ENCODE data around the gene RSPO3.

RSPO3 gene

GRCh38 chr6:127114214-127114760 lies 4.2 kb upstream of the RSPO3 start:
- no peak for DNase-seq

- no peak for DNase-seq
Measured at GRCh38 chr6:127115084-127115655, 3.3 kb upstream of the RSPO3 start.

- DNase-seq = no peak
Measured at GRCh38 chr6:127115746-127116145, 2.7 kb upstream of the RSPO3 start.

- DNase-seq = no peak
Measured at GRCh38 chr6:127117979-127118297, 533 bp upstream of the RSPO3 start.

DNA sequence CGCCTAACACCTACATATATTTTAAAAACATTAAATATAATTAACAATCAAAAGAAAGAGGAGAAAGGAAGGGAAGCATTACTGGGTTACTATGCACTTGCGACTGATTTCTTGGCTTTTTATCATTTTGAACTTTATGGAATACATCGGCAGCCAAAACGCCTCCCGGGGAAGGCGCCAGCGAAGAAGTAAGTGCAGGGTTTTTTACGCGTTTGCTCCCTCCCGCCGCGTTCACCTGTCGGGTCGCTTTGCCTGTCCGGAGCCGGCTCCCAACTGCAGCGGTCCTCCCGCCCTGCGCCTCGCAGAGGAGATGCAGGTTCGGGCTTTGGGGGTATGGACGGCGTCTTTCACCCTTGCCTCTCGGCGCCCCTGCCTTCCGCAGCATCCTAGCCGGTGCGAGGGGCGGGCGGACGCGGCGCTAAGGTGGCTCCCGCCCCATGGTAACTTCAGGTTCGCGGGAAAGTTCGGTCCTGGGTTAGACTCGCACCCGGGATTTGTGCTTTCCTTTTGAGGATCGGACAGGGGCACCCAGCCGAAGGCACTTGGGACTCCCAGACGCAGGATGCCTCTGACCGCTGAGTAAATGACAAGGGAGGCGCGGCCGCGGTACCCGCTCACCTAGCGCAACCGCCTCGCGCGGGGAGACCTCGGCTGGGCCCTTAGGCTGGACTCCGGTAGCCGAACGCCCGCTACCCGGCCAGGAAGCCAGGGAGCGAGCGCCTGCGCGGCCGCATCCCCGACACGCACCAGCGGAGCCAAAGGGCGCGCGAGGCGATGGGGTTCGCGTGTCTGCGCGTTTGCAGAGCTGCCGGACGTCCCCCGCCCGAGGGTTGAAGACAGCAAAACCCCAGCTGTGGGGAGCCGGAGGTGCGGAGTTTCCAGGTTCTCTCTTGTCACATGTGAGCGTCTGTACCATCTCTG lies 891 bp downstream of the RSPO3 start:
- no peak for DNase-seq

DNA sequence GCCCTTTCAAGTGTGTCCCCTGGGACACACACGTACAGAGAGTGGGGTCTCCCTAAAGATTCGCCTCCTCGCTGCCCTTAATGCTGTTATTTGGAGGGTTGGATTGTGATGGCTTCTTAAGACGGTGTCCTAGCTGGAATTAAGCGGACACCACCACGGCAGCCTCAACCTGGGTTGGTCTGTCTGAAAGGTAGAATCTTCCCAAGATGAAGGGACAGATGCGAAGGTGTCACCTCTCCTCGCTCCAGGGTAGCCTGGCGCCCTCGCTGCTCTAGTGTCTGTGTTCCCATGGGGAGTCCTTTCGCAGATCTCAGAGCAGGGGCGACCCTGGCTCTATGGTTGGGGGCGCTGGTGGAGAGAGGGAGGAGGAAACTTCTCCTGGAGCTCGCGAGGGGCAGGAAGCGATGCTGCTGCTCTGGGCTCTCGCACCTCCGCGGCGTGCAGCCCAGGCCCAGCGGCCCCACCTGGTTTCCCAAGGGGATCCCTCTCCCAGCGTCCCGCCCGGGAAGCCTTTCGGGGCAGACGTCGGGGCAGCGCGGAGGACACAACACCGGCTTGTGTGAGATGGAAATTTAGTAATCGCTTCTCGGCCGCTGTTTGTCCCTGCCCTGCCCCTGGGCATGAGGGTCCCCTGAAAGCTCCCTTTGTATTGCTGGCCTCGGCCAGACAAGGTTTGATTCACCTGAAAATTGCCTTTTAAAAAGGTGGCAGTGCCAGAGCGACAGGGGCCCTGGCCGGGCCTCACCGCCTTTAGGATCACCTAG lies 1.7 kb downstream of the RSPO3 start:
- no peak for DNase-seq

- DNase-seq = peak; percentile 82
Measured at GRCh38 chr6:127120787-127121636, 2.5 kb downstream of the RSPO3 start.

DNA sequence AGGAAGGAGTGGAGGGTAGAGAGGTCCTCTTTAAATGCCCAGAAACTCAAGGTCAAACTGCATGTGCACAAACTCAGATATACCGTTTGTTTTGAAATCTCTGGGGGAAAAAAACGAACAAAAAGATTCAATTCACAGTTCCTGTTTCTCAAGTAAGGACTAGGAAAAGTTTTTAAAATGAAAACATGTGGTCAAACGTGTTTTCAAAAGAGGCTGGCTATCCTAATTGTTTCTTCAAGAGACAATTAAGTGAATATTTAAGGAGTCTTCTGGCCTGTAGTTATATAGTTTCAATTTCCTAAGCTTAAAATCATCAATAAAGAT lies 3.1 kb downstream of the RSPO3 start:
- DNase-seq = no peak

DNA sequence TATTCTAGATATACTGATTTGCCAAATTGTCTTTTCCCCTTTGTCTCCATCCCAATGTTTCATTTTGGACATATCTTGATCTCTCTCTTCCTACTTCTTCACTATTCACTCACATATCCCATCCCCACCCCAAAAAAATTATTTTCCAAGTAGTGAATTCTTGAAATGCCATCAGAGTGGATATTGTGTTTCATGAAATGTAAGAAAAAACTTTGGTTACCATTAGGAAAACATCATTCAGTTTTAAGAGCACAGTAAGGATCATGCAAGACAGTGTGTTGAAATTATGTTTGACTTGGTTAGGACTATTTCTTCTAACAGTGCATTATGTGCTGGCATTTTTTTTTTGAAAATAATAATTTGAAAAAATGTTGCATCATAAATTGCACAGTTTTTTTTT lies 5.7 kb downstream of the RSPO3 start:
- no peak for DNase-seq

GRCh38 chr6:127124680-127125079 lies 6.2 kb downstream of the RSPO3 start:
- DNase-seq = no peak

DNA sequence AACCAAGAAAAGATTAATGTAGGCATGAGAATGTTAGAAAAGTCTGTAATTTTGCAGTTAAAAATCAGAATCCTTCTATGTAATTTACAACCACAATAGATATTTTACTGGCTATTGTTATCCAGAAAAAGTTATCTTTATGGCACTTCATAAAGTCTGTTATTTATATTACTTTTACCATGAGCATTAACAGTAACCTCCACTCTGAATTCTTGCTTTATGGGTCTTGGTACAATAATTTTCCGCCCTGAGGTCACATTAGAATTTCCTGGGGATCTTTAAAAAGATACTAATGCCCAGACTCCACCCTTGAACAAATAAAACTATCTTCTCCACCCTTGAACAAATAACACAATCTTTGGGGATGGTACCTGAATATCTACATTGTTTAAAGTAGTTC lies 9.6 kb downstream of the RSPO3 start:
- DNase-seq = no peak

DNA sequence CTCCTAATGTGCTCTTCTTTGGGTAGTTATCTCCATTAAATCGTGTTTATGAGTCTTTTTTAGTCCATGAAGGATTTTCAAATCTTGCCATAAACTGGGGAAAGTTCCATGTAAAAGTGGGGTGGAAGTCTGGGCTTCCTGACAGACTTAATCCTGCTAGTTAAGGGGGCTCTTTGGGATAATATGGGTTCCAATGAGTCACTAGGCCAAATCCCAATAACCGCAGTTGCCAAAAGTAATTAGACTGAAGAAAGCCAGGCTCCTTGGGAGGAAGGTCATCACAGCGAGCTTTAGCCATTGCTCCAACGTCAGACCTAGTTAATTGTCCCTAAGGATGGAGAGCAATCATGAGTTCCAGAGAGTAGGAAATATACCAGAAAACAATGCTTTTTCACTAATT lies 10.8 kb downstream of the RSPO3 start:
- no peak for DNase-seq

DNA sequence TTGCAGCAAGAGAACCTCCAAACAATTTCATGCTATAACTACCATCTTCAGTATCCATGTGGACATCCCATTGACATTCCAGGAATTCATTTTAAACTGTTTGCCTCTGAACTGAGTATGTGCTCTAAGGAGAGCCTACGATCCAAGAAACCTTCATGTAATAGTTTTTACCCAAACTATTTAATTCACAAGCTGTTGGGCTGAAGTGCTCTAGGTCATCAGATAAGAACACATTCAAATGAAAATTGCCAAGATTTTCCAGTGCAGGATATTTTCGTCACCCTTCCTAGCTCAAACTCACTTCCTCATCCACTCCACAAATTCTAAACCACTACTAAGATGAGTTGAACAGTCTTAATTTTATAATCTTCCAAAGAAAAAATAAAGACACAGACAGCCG lies 12.8 kb downstream of the RSPO3 start:
- DNase-seq = no peak

- DNase-seq = no peak
Measured at GRCh38 chr6:127131772-127132376, 13.4 kb downstream of the RSPO3 start.

GRCh38 chr6:127134136-127134535 lies 15.7 kb downstream of the RSPO3 start:
- DNase-seq = no peak

DNA sequence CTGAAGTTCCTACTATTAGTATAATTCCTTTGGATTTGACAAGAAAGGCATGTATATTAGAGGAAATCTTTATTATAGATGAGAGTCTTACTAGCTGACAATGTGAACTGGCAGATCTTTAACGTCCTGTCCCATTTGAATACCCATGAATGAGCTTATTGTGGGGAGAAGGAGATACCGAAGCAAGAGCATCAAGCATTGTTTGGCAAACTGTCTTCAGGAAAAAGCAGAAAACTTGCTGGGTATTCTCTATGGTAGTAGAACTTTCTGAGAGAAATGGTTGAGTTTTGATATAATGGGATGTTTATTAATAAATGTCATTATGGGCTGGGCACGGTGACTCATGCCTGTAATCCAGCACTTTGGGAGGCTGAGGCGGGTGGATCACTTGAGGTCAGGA lies 18.3 kb downstream of the RSPO3 start:
- DNase-seq = no peak

- no peak for DNase-seq
Measured at GRCh38 chr6:127146932-127147331, 28.5 kb downstream of the RSPO3 start.

- no peak for DNase-seq
Measured at GRCh38 chr6:127147534-127147933, 29.1 kb downstream of the RSPO3 start.

DNA sequence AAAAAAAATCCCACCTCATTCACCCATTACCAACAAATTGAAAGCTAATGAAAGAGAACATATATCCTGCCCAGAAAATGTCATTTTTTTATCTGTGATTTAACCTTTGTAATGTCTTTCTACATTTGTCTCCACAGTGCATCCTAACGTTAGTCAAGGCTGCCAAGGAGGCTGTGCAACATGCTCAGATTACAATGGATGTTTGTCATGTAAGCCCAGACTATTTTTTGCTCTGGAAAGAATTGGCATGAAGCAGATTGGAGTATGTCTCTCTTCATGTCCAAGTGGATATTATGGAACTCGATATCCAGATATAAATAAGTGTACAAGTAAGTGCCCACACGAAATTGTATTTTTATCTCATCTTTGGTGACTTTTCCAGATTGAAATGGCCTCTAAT lies 30.0 kb downstream of the RSPO3 start:
- DNase-seq = no peak

DNA sequence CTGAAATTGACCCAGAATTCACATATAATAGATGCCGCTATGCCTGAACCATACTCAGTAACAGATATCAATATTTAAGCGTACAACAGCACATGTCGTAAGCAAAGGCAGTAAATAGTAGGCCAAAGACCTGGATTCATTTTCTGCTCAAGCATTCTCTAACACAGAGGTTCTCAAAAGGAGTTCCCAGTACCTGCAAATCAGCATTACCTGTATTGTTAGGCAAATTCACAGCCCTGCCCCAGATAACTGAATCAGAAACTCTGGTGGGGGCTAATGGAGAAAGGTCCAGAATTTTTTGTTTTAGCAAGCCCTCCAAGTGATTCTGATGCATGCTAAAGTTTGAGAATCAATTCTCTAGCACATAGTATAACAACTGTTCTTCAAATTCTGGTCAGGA lies 36.0 kb downstream of the RSPO3 start:
- no peak for DNase-seq

DNA sequence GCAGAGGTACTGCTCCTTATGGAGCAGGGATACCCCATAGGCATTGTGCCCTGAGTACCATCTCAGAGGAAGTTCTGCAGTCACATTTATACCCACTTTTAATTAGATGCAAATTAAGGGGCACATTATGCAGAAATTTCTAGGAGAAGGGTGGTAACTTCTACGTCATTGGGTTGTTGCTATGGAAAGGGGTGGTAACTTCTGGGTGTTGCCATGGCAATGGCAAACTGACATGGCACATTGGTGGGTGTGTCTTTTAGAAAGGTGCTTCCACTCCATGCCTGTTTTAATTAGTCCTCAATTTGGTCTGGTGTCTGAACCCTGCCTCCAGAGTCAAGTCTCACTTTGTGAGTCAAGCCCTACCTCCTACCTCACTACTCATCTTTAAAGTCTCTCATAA lies 42.0 kb downstream of the RSPO3 start:
- no peak for DNase-seq

- DNase-seq = no peak
Measured at GRCh38 chr6:127162836-127163235, 44.4 kb downstream of the RSPO3 start.

GRCh38 chr6:127164036-127164435 lies 45.6 kb downstream of the RSPO3 start:
- no peak for DNase-seq

Data from activated CD4-positive, alpha-beta T cell treated with anti-CD3 and anti-CD28 coated beads, Interleukin-2, amount 50 U/mL, for 16 hours (primary cell).